Measurements from ENCODE around the gene C21orf91.

- TF ChIP-seq POLR2A (IDR thresholded peaks at IDR 0.05; ENCODE audit: extremely low read depth, insufficient read length) (no peak), CTCF (IDR thresholded peaks at IDR 0.05; ENCODE audit: low read depth, low read length) (no peak)
Observed at GRCh38 chr21:17818186-17819113, 706 bp downstream of the C21orf91 start.
